ENCODE results near the gene ATL3.

DNA sequence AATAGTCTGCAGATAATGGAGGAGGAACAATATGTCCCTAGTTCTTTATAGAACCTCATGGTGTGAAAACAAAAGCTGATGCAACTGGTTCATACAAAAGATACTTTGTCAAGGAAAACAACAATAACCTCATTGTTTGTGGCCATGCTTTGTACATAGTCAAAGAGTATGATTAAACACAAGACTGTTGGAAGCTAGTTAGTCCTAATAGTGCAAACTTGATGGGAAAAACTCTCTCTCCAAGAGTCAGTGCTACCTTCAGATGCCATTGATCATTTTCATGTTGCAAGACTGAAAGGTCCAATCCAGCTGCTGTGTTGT lies 87.9 kb downstream of the ATL3 start:
- TF ChIP-seq POLR2A (IDR thresholded peaks at IDR 0.05; ENCODE audit: borderline replicate concordance, extremely low read depth, insufficient read depth, insufficient read length), result no peak
- no peak for TF ChIP-seq RAD21 (IDR thresholded peaks at IDR 0.05; ENCODE audit: low read depth)
- TF ChIP-seq SRF (IDR thresholded peaks at IDR 0.05; ENCODE audit: low read depth), result no peak
- TF ChIP-seq, protein P1, sequence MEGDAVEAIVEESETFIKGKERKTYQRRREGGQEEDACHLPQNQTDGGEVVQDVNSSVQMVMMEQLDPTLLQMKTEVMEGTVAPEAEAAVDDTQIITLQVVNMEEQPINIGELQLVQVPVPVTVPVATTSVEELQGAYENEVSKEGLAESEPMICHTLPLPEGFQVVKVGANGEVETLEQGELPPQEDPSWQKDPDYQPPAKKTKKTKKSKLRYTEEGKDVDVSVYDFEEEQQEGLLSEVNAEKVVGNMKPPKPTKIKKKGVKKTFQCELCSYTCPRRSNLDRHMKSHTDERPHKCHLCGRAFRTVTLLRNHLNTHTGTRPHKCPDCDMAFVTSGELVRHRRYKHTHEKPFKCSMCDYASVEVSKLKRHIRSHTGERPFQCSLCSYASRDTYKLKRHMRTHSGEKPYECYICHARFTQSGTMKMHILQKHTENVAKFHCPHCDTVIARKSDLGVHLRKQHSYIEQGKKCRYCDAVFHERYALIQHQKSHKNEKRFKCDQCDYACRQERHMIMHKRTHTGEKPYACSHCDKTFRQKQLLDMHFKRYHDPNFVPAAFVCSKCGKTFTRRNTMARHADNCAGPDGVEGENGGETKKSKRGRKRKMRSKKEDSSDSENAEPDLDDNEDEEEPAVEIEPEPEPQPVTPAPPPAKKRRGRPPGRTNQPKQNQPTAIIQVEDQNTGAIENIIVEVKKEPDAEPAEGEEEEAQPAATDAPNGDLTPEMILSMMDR (IDR thresholded peaks at IDR 0.05 in 2 of 3, conservative IDR thresholded peaks at IDR 0.05 in 1 of 3; ENCODE audit: borderline replicate concordance in 1 of 3, insufficient read depth in 1 of 3, low read depth in 2 of 3, low read length in 2 of 3), result no peak
- TF ChIP-seq, protein P2, sequence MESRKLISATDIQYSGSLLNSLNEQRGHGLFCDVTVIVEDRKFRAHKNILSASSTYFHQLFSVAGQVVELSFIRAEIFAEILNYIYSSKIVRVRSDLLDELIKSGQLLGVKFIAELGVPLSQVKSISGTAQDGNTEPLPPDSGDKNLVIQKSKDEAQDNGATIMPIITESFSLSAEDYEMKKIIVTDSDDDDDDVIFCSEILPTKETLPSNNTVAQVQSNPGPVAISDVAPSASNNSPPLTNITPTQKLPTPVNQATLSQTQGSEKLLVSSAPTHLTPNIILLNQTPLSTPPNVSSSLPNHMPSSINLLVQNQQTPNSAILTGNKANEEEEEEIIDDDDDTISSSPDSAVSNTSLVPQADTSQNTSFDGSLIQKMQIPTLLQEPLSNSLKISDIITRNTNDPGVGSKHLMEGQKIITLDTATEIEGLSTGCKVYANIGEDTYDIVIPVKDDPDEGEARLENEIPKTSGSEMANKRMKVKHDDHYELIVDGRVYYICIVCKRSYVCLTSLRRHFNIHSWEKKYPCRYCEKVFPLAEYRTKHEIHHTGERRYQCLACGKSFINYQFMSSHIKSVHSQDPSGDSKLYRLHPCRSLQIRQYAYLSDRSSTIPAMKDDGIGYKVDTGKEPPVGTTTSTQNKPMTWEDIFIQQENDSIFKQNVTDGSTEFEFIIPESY (IDR thresholded peaks at IDR 0.05; ENCODE audit: extremely low read depth, insufficient replicate concordance, low read length), result no peak
- TF ChIP-seq YY1 (IDR thresholded peaks at IDR 0.05; ENCODE audit: extremely low read depth, insufficient replicate concordance, low read depth, low read length), result no peak
- TF ChIP-seq, protein P3, sequence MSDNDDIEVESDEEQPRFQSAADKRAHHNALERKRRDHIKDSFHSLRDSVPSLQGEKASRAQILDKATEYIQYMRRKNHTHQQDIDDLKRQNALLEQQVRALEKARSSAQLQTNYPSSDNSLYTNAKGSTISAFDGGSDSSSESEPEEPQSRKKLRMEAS (IDR thresholded peaks at IDR 0.05), result no peak
- TF ChIP-seq TCF7L2 (IDR thresholded peaks at IDR 0.05; ENCODE audit: borderline replicate concordance, extremely low read depth, insufficient read depth, insufficient read length), result no peak
- no peak for TF ChIP-seq EZH2 (IDR thresholded peaks at IDR 0.05)
- TF ChIP-seq, protein P4, sequence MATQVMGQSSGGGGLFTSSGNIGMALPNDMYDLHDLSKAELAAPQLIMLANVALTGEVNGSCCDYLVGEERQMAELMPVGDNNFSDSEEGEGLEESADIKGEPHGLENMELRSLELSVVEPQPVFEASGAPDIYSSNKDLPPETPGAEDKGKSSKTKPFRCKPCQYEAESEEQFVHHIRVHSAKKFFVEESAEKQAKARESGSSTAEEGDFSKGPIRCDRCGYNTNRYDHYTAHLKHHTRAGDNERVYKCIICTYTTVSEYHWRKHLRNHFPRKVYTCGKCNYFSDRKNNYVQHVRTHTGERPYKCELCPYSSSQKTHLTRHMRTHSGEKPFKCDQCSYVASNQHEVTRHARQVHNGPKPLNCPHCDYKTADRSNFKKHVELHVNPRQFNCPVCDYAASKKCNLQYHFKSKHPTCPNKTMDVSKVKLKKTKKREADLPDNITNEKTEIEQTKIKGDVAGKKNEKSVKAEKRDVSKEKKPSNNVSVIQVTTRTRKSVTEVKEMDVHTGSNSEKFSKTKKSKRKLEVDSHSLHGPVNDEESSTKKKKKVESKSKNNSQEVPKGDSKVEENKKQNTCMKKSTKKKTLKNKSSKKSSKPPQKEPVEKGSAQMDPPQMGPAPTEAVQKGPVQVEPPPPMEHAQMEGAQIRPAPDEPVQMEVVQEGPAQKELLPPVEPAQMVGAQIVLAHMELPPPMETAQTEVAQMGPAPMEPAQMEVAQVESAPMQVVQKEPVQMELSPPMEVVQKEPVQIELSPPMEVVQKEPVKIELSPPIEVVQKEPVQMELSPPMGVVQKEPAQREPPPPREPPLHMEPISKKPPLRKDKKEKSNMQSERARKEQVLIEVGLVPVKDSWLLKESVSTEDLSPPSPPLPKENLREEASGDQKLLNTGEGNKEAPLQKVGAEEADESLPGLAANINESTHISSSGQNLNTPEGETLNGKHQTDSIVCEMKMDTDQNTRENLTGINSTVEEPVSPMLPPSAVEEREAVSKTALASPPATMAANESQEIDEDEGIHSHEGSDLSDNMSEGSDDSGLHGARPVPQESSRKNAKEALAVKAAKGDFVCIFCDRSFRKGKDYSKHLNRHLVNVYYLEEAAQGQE (IDR thresholded peaks at IDR 0.05; ENCODE audit: low read depth), result no peak
- TF ChIP-seq CEBPB (IDR thresholded peaks at IDR 0.05; ENCODE audit: low read depth), result no peak
- TF ChIP-seq EZH2phosphoT487 (IDR thresholded peaks at IDR 0.05; ENCODE audit: borderline replicate concordance), result no peak
- TF ChIP-seq SP1 (IDR thresholded peaks at IDR 0.05; ENCODE audit: low read depth), result no peak
- no peak for TF ChIP-seq EGR1 (IDR thresholded peaks at IDR 0.05; ENCODE audit: low read depth)
